IMR-90 (cell line): ENCODE measurements around the gene SSPN. TPM values are rescaled to one million over a fixed set of nuclear protein-coding genes. Genes with fewer than 3 reads are reported as not detected.

ENCODE experiments used
- ATAC-seq: fragments of 200-7000 bp; cut with Tn5 transposase; 2 replicates; pipeline ENCODE4 v1.9.1; 2020; ENCODE audit warnings: low read depth, mild to moderate bottlenecking, moderate library complexity
- Bru-seq: library from RNA; stranded (reverse); fragments of 400-500 nt; gene quantifications from one replicate; lab custom pipeline; 2021; lab: Mats Ljungman, UMichigan
- BruChase-seq, 2 experiments: library from RNA; stranded (reverse); fragments of 400-500 nt; gene quantifications; one replicate each; lab custom pipeline; 2021; lab: Mats Ljungman, UMichigan
- BruUV-seq: library from RNA; stranded (reverse); fragments of 400-500 nt; replicated peaks from 2 replicates; lab custom pipeline; 2021; lab: Mats Ljungman, UMichigan
- CTCF ChIA-PET: fragments of 300-600 bp; formaldehyde crosslinking; extraction: SDS; loops from one replicate; lab custom pipeline; 2021; ENCODE audit warnings: antibody characterized with exemption; lab: Yijun Ruan, JAX
- POLR2A ChIA-PET: fragments of 300-600 bp; sonication (Branson Sonifier 250); formaldehyde crosslinking; loops from one replicate; lab custom pipeline; 2022; ENCODE audit warnings: antibody characterized with exemption; ENCODE audit not compliant: unreplicated experiment; lab: Charles Lee
- DNase-seq: peaks from one replicate; pipeline ENCODE4 v3.0.0; 2013
- H2AFZ ChIP-seq: replicated peaks from 2 replicates; pipeline ENCODE3; 2013; ENCODE audit warnings: low read length, mild to moderate bottlenecking; ENCODE audit not compliant: poor library complexity
- H2AK5ac ChIP-seq: 2 replicates; pipeline ENCODE4 v1.6.1; 2013; ENCODE audit warnings: low read depth, low read length, inconsistent platforms
- H2AK9ac ChIP-seq: replicated peaks from 2 replicates; pipeline ENCODE3; 2013; ENCODE audit warnings: mild to moderate bottlenecking, low read depth, low read length, moderate library complexity; ENCODE audit not compliant: poor library complexity
- H2BK120ac ChIP-seq: 2 replicates; pipeline ENCODE4 v1.6.1; 2013; ENCODE audit warnings: low read depth, low read length, inconsistent platforms
- H2BK15ac ChIP-seq: 3 replicates; pipeline ENCODE4 v1.6.1; 2013; ENCODE audit warnings: low read depth, low read length, inconsistent platforms
- H2BK20ac ChIP-seq: 2 replicates; pipeline ENCODE4 v1.6.1; 2013; ENCODE audit warnings: low read depth, mild to moderate bottlenecking, inconsistent platforms, low read length, moderate library complexity
- H2BK5ac ChIP-seq: 2 replicates; pipeline ENCODE4 v1.6.1; 2013; ENCODE audit warnings: mild to moderate bottlenecking, low read depth, low read length, inconsistent platforms; ENCODE audit not compliant: poor library complexity, severe bottlenecking
- H3K14ac ChIP-seq: replicated peaks from 2 replicates; pipeline ENCODE4 v1.6.1; 2013; ENCODE audit warnings: low read depth, low read length, inconsistent platforms
- H3K18ac ChIP-seq: 2 replicates; pipeline ENCODE4 v1.6.1; 2013; ENCODE audit warnings: low read depth, low read length, control low read depth
- H3K23ac ChIP-seq: 2 replicates; pipeline ENCODE4 v1.6.1; 2013; ENCODE audit warnings: low read depth, low read length, inconsistent platforms
- H3K27ac ChIP-seq: 2 replicates; pipeline ENCODE4 v1.5.1; 2013; ENCODE audit warnings: mild to moderate bottlenecking, control low read depth, low read length; ENCODE audit not compliant: insufficient read depth
- H3K27me3 ChIP-seq: 2 replicates; pipeline ENCODE4 v1.6.1; 2013; ENCODE audit warnings: low read length; ENCODE audit not compliant: control insufficient read depth, insufficient read depth
- H3K36me3 ChIP-seq: 2 replicates; pipeline ENCODE4 v1.6.1; 2013; ENCODE audit warnings: low read length, mixed read lengths; ENCODE audit not compliant: control insufficient read depth, insufficient read depth
- H3K4ac ChIP-seq: 2 replicates; pipeline ENCODE4 v1.6.1; 2013; ENCODE audit warnings: low read depth, low read length, inconsistent platforms
- H3K4me1 ChIP-seq: 2 replicates; pipeline ENCODE4 v1.6.1; 2013; ENCODE audit warnings: low read length, mixed read lengths; ENCODE audit not compliant: control insufficient read depth, insufficient read depth
- H3K4me2 ChIP-seq: 2 replicates; pipeline ENCODE4 v1.6.1; 2013; ENCODE audit warnings: low read depth, mild to moderate bottlenecking, control low read depth, low read length, moderate library complexity
- H3K4me3 ChIP-seq: 2 replicates; pipeline ENCODE4 v1.5.1; 2013; ENCODE audit warnings: low read depth, mild to moderate bottlenecking, control low read depth, low read length, moderate library complexity; ENCODE audit not compliant: insufficient read depth
- H3K56ac ChIP-seq: 2 replicates; pipeline ENCODE4 v1.6.1; 2013; ENCODE audit warnings: low read length, inconsistent platforms; ENCODE audit not compliant: insufficient read depth; ENCODE audit errors: extremely low read depth
- H3K79me1 ChIP-seq, 2 experiments: 2 replicates each; pipeline ENCODE4 v1.6.1; 2013; ENCODE audit warnings: low read length in 2 of 2, inconsistent platforms in 1 of 2, low read depth in 1 of 2
- H3K9ac ChIP-seq: 2 replicates; pipeline ENCODE4 v1.6.1; 2013; ENCODE audit warnings: low read depth, low read length, control low read depth
- H3K9me1 ChIP-seq: 2 replicates; pipeline ENCODE4 v1.6.1; 2013; ENCODE audit warnings: low read length, inconsistent platforms; ENCODE audit not compliant: insufficient read depth
- H3K9me3 ChIP-seq: 2 replicates; pipeline ENCODE4 v1.6.1; 2013; ENCODE audit warnings: low read length; ENCODE audit not compliant: control insufficient read depth, insufficient read depth
- H4K20me1 ChIP-seq: 2 replicates; pipeline ENCODE4 v1.6.1; 2013; ENCODE audit warnings: low read length, inconsistent platforms; ENCODE audit not compliant: insufficient read depth
- H4K5ac ChIP-seq: 2 replicates; pipeline ENCODE4 v1.6.1; 2013; ENCODE audit warnings: mild to moderate bottlenecking, low read depth, low read length, control low read depth
- H4K8ac ChIP-seq, 2 experiments: 2 replicates each; pipeline ENCODE4 v1.6.1; 2013; ENCODE audit warnings: low read depth in 2 of 2, low read length in 2 of 2, control low read depth in 1 of 2, inconsistent platforms in 1 of 2
- H4K91ac ChIP-seq: 2 replicates; pipeline ENCODE4 v1.6.1; 2013; ENCODE audit warnings: low read depth, low read length, inconsistent platforms; ENCODE audit not compliant: insufficient read depth
- CEBPB ChIP-seq: IDR thresholded peaks from 2 replicates; pipeline ENCODE4 v1.6.1; 2012; ENCODE audit warnings: low read depth, low read length, improper control_type of control experiment
- CHD1 ChIP-seq: IDR thresholded peaks from 2 replicates; pipeline ENCODE4 v1.6.1; 2012; ENCODE audit warnings: low read depth, low read length, improper control_type of control experiment
- MAZ ChIP-seq: IDR thresholded peaks from 2 replicates; pipeline ENCODE4 v1.6.1; 2012; ENCODE audit warnings: low read depth, mild to moderate bottlenecking, low read length, improper control_type of control experiment, moderate library complexity, borderline replicate concordance
- NFE2L2 ChIP-seq: fragments of 150-350 bp; IDR thresholded peaks from 2 replicates; pipeline ENCODE4 v1.6.1; 2016; ENCODE audit warnings: low read depth, mild to moderate bottlenecking, low read length
- POLR2A ChIP-seq: IDR thresholded peaks from 2 replicates; pipeline ENCODE4 v1.6.1; 2012; ENCODE audit warnings: mild to moderate bottlenecking, low read depth, low read length
- RCOR1 ChIP-seq: IDR thresholded peaks from 2 replicates; pipeline ENCODE4 v1.6.1; 2012; ENCODE audit warnings: mild to moderate bottlenecking, low read length, improper control_type of control experiment; ENCODE audit not compliant: insufficient replicate concordance
- RFX5 ChIP-seq: IDR thresholded peaks from 2 replicates; pipeline ENCODE4 v1.8.0; 2012; ENCODE audit warnings: low read depth, mild to moderate bottlenecking, low read length, moderate library complexity
- WGBS, 2 experiments: methylation state at CpG; one replicate each; pipeline versions ENCODE4 v1.1.5 to v1.1.7; 2013; ENCODE audit warnings: missing lambda C conversion rate in 2 of 2; ENCODE audit not compliant: insufficient read length in 1 of 2; ENCODE audit errors: extremely low coverage in 2 of 2; 5-methylcytosine and 5-hydroxymethylcytosine counted together
- dilution Hi-C: fragments of 300-500 bp; cut with HindIII; formaldehyde crosslinking; loops from one replicate; pipeline ENCODE4 v1.14.3; 2018; ENCODE audit warnings: low sequenced_read_pairs; ENCODE audit not compliant: unreplicated experiment
- in situ Hi-C: fragments of 300-500 bp; cut with MboI; formaldehyde crosslinking; loops from 3 replicates; pipeline ENCODE4 v1.14.3; 2019; ENCODE audit warnings: low sequenced_read_pairs, inconsistent platforms, mixed read lengths
- intact Hi-C: fragments of 100-400 bp; cut with micrococcal nuclease; formaldehyde crosslinking; loops from 2 replicates; pipeline ENCODE4 v1.10.0; 2022
- long read RNA-seq: library from polyadenylated mRNA; unstranded; transcript quantifications from one replicate; pipeline ENCODE4 v2.0.0, GENCODE V29; 2021; ENCODE audit not compliant: unreplicated experiment
- polyA plus RNA-seq, 3 experiments: library from polyadenylated mRNA; depleted of rRNA; stranded (reverse); fragments of >200 nt; gene quantifications; 2 replicates each; pipeline ENCODE4 v1.2.3, GENCODE V29; 2012; ENCODE audit warnings: low replicate concordance in 1 of 3
- total RNA-seq: library from RNA; depleted of rRNA; stranded (reverse); fragments of >200 nt; gene quantifications from 2 replicates; pipeline ENCODE4 v1.2.3, GENCODE V29; 2012; rRNA removed
- TF ChIP-seq, protein P1 (sequence below): conservative IDR thresholded peaks from 2 replicates; pipeline ENCODE4 v1.5.1; 2012; ENCODE audit warnings: mild to moderate bottlenecking, low read depth, low read length, improper control_type of control experiment

The SSPN gene, protein sequence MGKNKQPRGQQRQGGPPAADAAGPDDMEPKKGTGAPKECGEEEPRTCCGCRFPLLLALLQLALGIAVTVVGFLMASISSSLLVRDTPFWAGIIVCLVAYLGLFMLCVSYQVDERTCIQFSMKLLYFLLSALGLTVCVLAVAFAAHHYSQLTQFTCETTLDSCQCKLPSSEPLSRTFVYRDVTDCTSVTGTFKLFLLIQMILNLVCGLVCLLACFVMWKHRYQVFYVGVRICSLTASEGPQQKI
- total RNA-seq = 5.6 and 7.8 TPM in 2 replicates
- 3.5 and 4.1 TPM in 2 replicates for polyA plus RNA-seq (2012; rRNA removed)
- 2.8 and 4.8 TPM in 2 replicates for polyA plus RNA-seq (2012; cell fraction: cytosol; rRNA removed)
- 0.85 and 2.2 TPM in 2 replicates for polyA plus RNA-seq (2012; cell fraction: nucleus; rRNA removed; ENCODE audit: low replicate concordance)
- Bru-seq, nascent RNA = percentile 27 among the genes with signal in this experiment
- percentile 30 among the genes with signal in this experiment for BruChase-seq, experiment 1, labeled RNA remaining after a 6-hour chase
- percentile 28 among the genes with signal in this experiment for BruChase-seq, experiment 2, labeled RNA remaining after a 2-hour chase
- long read RNA-seq, full-length matches to known transcripts = 4 of 8 reads
- long read RNA-seq, partial matches to known transcripts = 0 of 8 reads
- long read RNA-seq, other reads (novel, unspliced or antisense) = 4 of 8 reads

DNA sequence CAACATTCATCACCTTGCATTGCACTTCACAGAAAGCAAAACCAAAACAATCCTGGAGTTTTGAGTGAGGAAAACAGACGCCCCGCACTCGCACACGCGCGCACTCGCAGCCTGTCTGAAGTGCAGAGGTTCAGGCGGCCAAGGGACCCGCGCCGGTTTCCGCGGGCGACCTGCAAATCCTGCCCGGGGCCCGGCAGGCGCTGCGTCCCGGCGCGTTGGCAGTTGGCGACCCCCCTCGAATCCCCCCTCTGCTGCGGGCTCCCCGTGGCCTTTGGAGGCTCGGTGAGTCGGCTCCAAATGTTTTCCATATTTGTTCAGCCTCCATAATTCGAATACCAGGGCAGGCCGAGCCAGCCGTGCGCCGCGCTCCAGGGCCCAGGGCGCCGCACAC is at the start of gene SSPN:
SSPN (plus strand) TSS at position 324 of the 391 bp plus-strand sequence. CDS start 100 bp downstream, outside the sequence.
- Histone ChIP-seq H3K4me3 (peak within 1 kb of the TSS; percentile 51), H3K4me1 (peaks cover 2% of the 10 kb centered on the region), H3K27me3 (no peaks in the 10 kb centered on the region), H3K79me1 (peaks cover 4 to 5% of the 10 kb centered on the region in 2 experiments; a peak in 1 of 4 replicates), H3K56ac (peak within 1 kb of the TSS; percentile 72), H4K8ac (peak within 1 kb of the TSS; percentile 86 to 97), H3K9ac (peak within 1 kb of the TSS; percentile 73), H3K4me2 (peak within 1 kb of the TSS; percentile 95), H2AFZ (peak within 1 kb of the TSS; percentile 98), H4K20me1 (no peaks in the 10 kb centered on the region), H2AK9ac (peak within 1 kb of the TSS; percentile 75), H4K5ac (peak within 1 kb of the TSS; percentile 88), H2AK5ac (peak within 1 kb of the TSS; percentile 46; the same call in 1 of the 2 replicates), H3K36me3 (no peaks in the 10 kb centered on the region), H3K9me3 (peaks cover under 1% of the 10 kb centered on the region), H3K4ac (peak within 1 kb of the TSS; percentile 90), H3K9me1 (no peaks in the 10 kb centered on the region), H3K23ac (peak within 1 kb of the TSS; percentile 87), H3K14ac (peak within 1 kb of the TSS; percentile 92), H2BK120ac (peak within 1 kb of the TSS; percentile 71), H3K27ac (peak within 1 kb of the TSS; percentile 72), H2BK5ac (peak within 1 kb of the TSS; percentile 71), H3K18ac (peak within 1 kb of the TSS; percentile 92), H4K91ac (peak within 1 kb of the TSS; percentile 91), H2BK20ac (peak within 1 kb of the TSS; percentile 60), H2BK15ac (peak within 1 kb of the TSS; percentile 78; the same call in 2 of the 3 replicates)
- no TSS peak for BruUV-seq
- ChIA-PET POLR2A (no interaction called here), CTCF (interaction anchor here (0.5 to 1.1 kb wide), 3 partner anchors 44 to 435 kb away, joined by 3 read pairs; no protein-coding TSS in a partner anchor)
- WGBS, 2 experiments = 3% methylated on average over 11 of the region's 35 CpGs; no CpG with 5 or more reads in 1 of the 2 experiments
- TF ChIP-seq, protein P1, sequence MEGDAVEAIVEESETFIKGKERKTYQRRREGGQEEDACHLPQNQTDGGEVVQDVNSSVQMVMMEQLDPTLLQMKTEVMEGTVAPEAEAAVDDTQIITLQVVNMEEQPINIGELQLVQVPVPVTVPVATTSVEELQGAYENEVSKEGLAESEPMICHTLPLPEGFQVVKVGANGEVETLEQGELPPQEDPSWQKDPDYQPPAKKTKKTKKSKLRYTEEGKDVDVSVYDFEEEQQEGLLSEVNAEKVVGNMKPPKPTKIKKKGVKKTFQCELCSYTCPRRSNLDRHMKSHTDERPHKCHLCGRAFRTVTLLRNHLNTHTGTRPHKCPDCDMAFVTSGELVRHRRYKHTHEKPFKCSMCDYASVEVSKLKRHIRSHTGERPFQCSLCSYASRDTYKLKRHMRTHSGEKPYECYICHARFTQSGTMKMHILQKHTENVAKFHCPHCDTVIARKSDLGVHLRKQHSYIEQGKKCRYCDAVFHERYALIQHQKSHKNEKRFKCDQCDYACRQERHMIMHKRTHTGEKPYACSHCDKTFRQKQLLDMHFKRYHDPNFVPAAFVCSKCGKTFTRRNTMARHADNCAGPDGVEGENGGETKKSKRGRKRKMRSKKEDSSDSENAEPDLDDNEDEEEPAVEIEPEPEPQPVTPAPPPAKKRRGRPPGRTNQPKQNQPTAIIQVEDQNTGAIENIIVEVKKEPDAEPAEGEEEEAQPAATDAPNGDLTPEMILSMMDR = no peak
- no peak for TF ChIP-seq MAZ
- TF ChIP-seq CHD1 = no peak
- no peak for TF ChIP-seq RCOR1
- no peak for TF ChIP-seq RFX5
- no peak for TF ChIP-seq NFE2L2
- TF ChIP-seq CEBPB = no peak
- no peak for TF ChIP-seq POLR2A
- dilution Hi-C loops (no loop called here), intact Hi-C loops (loop anchor here (5.0 kb wide), 2 partner anchors 68 to 457 kb away; partner anchors contain the start of gene BHLHE41), in situ Hi-C loops (no loop called here)
- DNase-seq = peak; percentile 61
- peak; percentile 65 for ATAC-seq
